K562 (cell line): Measurements from ENCODE around the gene RPE. TPM values are rescaled to one million over a fixed set of nuclear protein-coding genes. Genes with fewer than 3 reads are reported as not detected.

ENCODE experiments used
- HIVEP1 ChIP-seq: fragments of 250-450 bp; sonication (Bioruptor Pico); IDR thresholded peaks from 2 replicates; pipeline ENCODE4 v1.4.0; 2020; ENCODE audit warnings: mild to moderate bottlenecking
- NR1H2 ChIP-seq: sonication (generic); formaldehyde crosslinking; IDR thresholded peaks from 2 replicates; pipeline ENCODE4 v1.4.0; 2020; ENCODE audit warnings: mild to moderate bottlenecking, missing genetic modification reagents
- SRSF7 ChIP-seq: fragments of 200-400 bp; formaldehyde crosslinking; optimal IDR thresholded peaks from 2 replicates; pipeline ENCODE3; 2017; ENCODE audit warnings: mild to moderate bottlenecking, low read depth, low read length
- ZNF41 ChIP-seq: fragments of 250-450 bp; sonication (Bioruptor Pico); conservative IDR thresholded peaks from 2 replicates; pipeline ENCODE4 v1.4.0; 2020; ENCODE audit warnings: mild to moderate bottlenecking
- ZNF444 ChIP-seq: fragments of 250-450 bp; sonication (Bioruptor Pico); IDR thresholded peaks from 2 replicates; pipeline ENCODE4 v1.4.0; 2020; ENCODE audit warnings: mild to moderate bottlenecking, moderate library complexity
- ZNF586 ChIP-seq: fragments of 450-650 bp; formaldehyde crosslinking; conservative IDR thresholded peaks from 2 replicates; pipeline ENCODE4 v1.4.0; 2020; ENCODE audit warnings: mild to moderate bottlenecking, moderate library complexity
- polyA plus RNA-seq, 8 experiments: library from polyadenylated mRNA; depleted of rRNA in 4 of 8; stranded (reverse) in 5 of 8; unstranded in 3 of 8; fragments of >200 nt; fragmentation: Nextera tagmentation in 2 of 8; fragmentation: Illumina TruSeq in 1 of 8; extraction: Ambion mirVana in 2 of 8; extraction: Trizol in 1 of 8; gene quantifications; 2 replicates each; pipeline versions ENCODE4 v1.2.1 to v1.2.3, GENCODE V29; 2011 to 2014; ENCODE audit warnings: inconsistent platforms in 1 of 8, missing spikeins in 1 of 8
- total RNA-seq, 7 experiments: library from RNA; depleted of rRNA in 6 of 7; stranded (reverse); fragments of >200 nt in 6 of 7; fragmentation: Illumina TruSeq in 2 of 7; extraction: Trizol in 2 of 7; gene quantifications; 2 replicates each; pipeline versions ENCODE4 v1.2.1 to v1.2.3, GENCODE V29; 2011 to 2021; ENCODE audit warnings: low replicate concordance in 1 of 7
- TF ChIP-seq, protein P1 (sequence below): fragments of 200-600 bp; sonication (generic); IDR thresholded peaks from one replicate; pipeline ENCODE4 v1.6.1; 2012; ENCODE audit warnings: mild to moderate bottlenecking, low read depth, low read length, inconsistent platforms
- TF ChIP-seq, protein P2 (sequence below), 2 experiments: IDR thresholded peaks; 2 replicates each; pipeline ENCODE4 v1.6.1; 2011; ENCODE audit warnings: borderline replicate concordance in 1 of 2, control low read depth in 1 of 2, low read depth in 1 of 2, low read length in 1 of 2, mild to moderate bottlenecking in 1 of 2, mixed read lengths in 1 of 2, moderate library complexity in 1 of 2; ENCODE audit not compliant: insufficient read depth in 1 of 2, insufficient read length in 1 of 2, poor library complexity in 1 of 2, severe bottlenecking in 1 of 2; ENCODE audit errors: extremely low read depth in 1 of 2
- TF ChIP-seq, protein P3 (sequence below): IDR thresholded peaks from 3 replicates; pipeline ENCODE4 v1.6.1; 2011; ENCODE audit warnings: borderline replicate concordance, mild to moderate bottlenecking, moderate library complexity; ENCODE audit not compliant: insufficient read length; ENCODE audit errors: extremely low read depth
- TF ChIP-seq, protein P4 (sequence below): fragments of 450-650 bp; formaldehyde crosslinking; IDR thresholded peaks from 2 replicates; pipeline ENCODE4 v1.4.0; 2020; ENCODE audit warnings: mild to moderate bottlenecking, moderate library complexity

Gene RPE
- total and polyA plus RNA-seq, 9 of the 15 experiments (the other 6 are each of a cell fraction or from before 2014, with no cell fraction given): 33.5 to 65.3 (median 50.4) TPM

DNA sequence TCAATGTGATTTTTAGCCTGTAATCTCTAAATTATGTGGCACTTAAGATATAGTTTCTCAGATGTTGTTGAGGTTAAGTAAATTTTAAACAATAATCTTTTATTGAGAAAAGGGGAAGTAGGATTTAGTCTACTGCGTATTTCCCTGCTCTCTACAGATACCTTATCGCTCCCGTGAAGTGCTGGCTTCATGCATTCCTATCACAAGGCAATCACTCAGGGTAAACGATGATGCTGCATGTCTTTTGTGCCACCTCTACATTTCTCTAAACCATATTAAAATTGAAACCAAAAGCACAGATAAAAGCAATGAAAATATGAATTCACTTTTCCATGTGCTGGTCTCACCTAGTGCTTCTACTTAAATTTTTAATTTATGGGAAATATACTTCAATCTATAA lies 14.4 kb upstream of the RPE start (continued):
- TF ChIP-seq, protein P1, sequence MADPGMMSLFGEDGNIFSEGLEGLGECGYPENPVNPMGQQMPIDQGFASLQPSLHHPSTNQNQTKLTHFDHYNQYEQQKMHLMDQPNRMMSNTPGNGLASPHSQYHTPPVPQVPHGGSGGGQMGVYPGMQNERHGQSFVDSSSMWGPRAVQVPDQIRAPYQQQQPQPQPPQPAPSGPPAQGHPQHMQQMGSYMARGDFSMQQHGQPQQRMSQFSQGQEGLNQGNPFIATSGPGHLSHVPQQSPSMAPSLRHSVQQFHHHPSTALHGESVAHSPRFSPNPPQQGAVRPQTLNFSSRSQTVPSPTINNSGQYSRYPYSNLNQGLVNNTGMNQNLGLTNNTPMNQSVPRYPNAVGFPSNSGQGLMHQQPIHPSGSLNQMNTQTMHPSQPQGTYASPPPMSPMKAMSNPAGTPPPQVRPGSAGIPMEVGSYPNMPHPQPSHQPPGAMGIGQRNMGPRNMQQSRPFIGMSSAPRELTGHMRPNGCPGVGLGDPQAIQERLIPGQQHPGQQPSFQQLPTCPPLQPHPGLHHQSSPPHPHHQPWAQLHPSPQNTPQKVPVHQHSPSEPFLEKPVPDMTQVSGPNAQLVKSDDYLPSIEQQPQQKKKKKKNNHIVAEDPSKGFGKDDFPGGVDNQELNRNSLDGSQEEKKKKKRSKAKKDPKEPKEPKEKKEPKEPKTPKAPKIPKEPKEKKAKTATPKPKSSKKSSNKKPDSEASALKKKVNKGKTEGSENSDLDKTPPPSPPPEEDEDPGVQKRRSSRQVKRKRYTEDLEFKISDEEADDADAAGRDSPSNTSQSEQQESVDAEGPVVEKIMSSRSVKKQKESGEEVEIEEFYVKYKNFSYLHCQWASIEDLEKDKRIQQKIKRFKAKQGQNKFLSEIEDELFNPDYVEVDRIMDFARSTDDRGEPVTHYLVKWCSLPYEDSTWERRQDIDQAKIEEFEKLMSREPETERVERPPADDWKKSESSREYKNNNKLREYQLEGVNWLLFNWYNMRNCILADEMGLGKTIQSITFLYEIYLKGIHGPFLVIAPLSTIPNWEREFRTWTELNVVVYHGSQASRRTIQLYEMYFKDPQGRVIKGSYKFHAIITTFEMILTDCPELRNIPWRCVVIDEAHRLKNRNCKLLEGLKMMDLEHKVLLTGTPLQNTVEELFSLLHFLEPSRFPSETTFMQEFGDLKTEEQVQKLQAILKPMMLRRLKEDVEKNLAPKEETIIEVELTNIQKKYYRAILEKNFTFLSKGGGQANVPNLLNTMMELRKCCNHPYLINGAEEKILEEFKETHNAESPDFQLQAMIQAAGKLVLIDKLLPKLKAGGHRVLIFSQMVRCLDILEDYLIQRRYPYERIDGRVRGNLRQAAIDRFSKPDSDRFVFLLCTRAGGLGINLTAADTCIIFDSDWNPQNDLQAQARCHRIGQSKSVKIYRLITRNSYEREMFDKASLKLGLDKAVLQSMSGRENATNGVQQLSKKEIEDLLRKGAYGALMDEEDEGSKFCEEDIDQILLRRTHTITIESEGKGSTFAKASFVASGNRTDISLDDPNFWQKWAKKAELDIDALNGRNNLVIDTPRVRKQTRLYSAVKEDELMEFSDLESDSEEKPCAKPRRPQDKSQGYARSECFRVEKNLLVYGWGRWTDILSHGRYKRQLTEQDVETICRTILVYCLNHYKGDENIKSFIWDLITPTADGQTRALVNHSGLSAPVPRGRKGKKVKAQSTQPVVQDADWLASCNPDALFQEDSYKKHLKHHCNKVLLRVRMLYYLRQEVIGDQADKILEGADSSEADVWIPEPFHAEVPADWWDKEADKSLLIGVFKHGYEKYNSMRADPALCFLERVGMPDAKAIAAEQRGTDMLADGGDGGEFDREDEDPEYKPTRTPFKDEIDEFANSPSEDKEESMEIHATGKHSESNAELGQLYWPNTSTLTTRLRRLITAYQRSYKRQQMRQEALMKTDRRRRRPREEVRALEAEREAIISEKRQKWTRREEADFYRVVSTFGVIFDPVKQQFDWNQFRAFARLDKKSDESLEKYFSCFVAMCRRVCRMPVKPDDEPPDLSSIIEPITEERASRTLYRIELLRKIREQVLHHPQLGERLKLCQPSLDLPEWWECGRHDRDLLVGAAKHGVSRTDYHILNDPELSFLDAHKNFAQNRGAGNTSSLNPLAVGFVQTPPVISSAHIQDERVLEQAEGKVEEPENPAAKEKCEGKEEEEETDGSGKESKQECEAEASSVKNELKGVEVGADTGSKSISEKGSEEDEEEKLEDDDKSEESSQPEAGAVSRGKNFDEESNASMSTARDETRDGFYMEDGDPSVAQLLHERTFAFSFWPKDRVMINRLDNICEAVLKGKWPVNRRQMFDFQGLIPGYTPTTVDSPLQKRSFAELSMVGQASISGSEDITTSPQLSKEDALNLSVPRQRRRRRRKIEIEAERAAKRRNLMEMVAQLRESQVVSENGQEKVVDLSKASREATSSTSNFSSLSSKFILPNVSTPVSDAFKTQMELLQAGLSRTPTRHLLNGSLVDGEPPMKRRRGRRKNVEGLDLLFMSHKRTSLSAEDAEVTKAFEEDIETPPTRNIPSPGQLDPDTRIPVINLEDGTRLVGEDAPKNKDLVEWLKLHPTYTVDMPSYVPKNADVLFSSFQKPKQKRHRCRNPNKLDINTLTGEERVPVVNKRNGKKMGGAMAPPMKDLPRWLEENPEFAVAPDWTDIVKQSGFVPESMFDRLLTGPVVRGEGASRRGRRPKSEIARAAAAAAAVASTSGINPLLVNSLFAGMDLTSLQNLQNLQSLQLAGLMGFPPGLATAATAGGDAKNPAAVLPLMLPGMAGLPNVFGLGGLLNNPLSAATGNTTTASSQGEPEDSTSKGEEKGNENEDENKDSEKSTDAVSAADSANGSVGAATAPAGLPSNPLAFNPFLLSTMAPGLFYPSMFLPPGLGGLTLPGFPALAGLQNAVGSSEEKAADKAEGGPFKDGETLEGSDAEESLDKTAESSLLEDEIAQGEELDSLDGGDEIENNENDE: no peak
- TF ChIP-seq, protein P2, sequence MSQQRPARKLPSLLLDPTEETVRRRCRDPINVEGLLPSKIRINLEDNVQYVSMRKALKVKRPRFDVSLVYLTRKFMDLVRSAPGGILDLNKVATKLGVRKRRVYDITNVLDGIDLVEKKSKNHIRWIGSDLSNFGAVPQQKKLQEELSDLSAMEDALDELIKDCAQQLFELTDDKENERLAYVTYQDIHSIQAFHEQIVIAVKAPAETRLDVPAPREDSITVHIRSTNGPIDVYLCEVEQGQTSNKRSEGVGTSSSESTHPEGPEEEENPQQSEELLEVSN (IDR thresholded peaks at IDR 0.05; ENCODE audit: borderline replicate concordance in 1 of 2, extremely low read depth in 1 of 2, insufficient read depth in 1 of 2, insufficient read length in 1 of 2, low read depth in 1 of 2, low read length in 1 of 2, poor library complexity in 1 of 2, severe bottlenecking in 1 of 2): no peak
- TF ChIP-seq ZNF41 (CRISPR knock-in tag): no peak
- no peak for TF ChIP-seq ZNF444 (CRISPR knock-in tag)
- no peak for TF ChIP-seq NR1H2 (CRISPR knock-in tag)
- TF ChIP-seq SRSF7: no peak
- TF ChIP-seq, protein P3, sequence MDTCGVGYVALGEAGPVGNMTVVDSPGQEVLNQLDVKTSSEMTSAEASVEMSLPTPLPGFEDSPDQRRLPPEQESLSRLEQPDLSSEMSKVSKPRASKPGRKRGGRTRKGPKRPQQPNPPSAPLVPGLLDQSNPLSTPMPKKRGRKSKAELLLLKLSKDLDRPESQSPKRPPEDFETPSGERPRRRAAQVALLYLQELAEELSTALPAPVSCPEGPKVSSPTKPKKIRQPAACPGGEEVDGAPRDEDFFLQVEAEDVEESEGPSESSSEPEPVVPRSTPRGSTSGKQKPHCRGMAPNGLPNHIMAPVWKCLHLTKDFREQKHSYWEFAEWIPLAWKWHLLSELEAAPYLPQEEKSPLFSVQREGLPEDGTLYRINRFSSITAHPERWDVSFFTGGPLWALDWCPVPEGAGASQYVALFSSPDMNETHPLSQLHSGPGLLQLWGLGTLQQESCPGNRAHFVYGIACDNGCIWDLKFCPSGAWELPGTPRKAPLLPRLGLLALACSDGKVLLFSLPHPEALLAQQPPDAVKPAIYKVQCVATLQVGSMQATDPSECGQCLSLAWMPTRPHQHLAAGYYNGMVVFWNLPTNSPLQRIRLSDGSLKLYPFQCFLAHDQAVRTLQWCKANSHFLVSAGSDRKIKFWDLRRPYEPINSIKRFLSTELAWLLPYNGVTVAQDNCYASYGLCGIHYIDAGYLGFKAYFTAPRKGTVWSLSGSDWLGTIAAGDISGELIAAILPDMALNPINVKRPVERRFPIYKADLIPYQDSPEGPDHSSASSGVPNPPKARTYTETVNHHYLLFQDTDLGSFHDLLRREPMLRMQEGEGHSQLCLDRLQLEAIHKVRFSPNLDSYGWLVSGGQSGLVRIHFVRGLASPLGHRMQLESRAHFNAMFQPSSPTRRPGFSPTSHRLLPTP: no peak
- no peak for TF ChIP-seq ZNF586 (CRISPR knock-in tag)
- TF ChIP-seq, protein P4, sequence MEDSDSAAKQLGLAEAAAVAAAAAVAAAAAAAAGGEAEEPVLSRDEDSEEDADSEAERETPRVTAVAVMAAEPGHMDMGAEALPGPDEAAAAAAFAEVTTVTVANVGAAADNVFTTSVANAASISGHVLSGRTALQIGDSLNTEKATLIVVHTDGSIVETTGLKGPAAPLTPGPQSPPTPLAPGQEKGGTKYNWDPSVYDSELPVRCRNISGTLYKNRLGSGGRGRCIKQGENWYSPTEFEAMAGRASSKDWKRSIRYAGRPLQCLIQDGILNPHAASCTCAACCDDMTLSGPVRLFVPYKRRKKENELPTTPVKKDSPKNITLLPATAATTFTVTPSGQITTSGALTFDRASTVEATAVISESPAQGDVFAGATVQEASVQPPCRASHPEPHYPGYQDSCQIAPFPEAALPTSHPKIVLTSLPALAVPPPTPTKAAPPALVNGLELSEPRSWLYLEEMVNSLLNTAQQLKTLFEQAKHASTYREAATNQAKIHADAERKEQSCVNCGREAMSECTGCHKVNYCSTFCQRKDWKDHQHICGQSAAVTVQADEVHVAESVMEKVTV (CRISPR knock-in tag): no peak
- no peak for TF ChIP-seq HIVEP1 (CRISPR knock-in tag)
